Measurements from ENCODE around the gene UBE2Z.

UBE2Z gene

GRCh38 chr17:48961516-48962233, 53.5 kb downstream of the UBE2Z start:
- no peak for DNase-seq

GRCh38 chr17:48970224-48970623, 62.0 kb downstream of the UBE2Z start:
- DNase-seq = no peak

GRCh38 chr17:48970865-48971687, 62.9 kb downstream of the UBE2Z start:
- no peak for DNase-seq

GRCh38 chr17:48972749-48973097, 64.5 kb downstream of the UBE2Z start:
- no peak for DNase-seq

- no peak for DNase-seq
Measured at GRCh38 chr17:48973806-48974205, 65.6 kb downstream of the UBE2Z start.

Data from NCI-H2081 treated with DMSO at 0.1 percent for 48 hours (cell line).